OCI-LY3 (cell line): ENCODE measurements around the gene PHF19.

Experiments
- H2AFZ ChIP-seq: fragments of 200-600, 300-600 bp; shearing (Covaris generic); 2 replicates; pipeline ENCODE4 v1.6.0; 2014; ENCODE audit warnings: antibody characterized with exemption, low read depth, low read length
- H3K27ac ChIP-seq: fragments of 200-600, 300-600 bp; sonication (generic); 2 replicates; pipeline ENCODE4 v1.5.1; 2014; ENCODE audit warnings: mild to moderate bottlenecking, low read length, moderate library complexity, mixed read lengths
- H3K27me3 ChIP-seq: fragments of 200-600, 300-600 bp; sonication (generic); 2 replicates; pipeline ENCODE4 v1.6.1; 2014; ENCODE audit warnings: low read depth, low read length, mixed read lengths
- H3K36me3 ChIP-seq: fragments of 200-600, 300-600 bp; sonication (generic); replicated peaks from 2 replicates; pipeline ENCODE3; 2014; ENCODE audit warnings: low read depth, low read length, mixed read lengths
- H3K4me1 ChIP-seq: fragments of 300-600, 200-600 bp; sonication (generic); 2 replicates; pipeline ENCODE4 v1.6.1; 2014; ENCODE audit warnings: low read length, mixed read lengths
- H3K4me2 ChIP-seq: fragments of 200-600, 300-600 bp; sonication (generic); 2 replicates; pipeline ENCODE4 v1.6.1; 2014; ENCODE audit warnings: low read length, mixed read lengths
- H3K4me3 ChIP-seq: fragments of 300-600, 200-600 bp; sonication (generic); 2 replicates; pipeline ENCODE4 v1.5.1; 2014; ENCODE audit warnings: antibody characterized with exemption, mild to moderate bottlenecking, low read length, moderate library complexity
- H3K79me2 ChIP-seq: fragments of 300-600, 200-600 bp; shearing (Covaris generic); 2 replicates; pipeline ENCODE4 v1.6.1; 2014; ENCODE audit warnings: mild to moderate bottlenecking, low read length, mixed read lengths
- H3K9ac ChIP-seq: fragments of 300-600, 200-600 bp; shearing (Covaris generic); 2 replicates; pipeline ENCODE4 v1.6.0; 2014; ENCODE audit warnings: mild to moderate bottlenecking, low read length, moderate library complexity
- H3K9me3 ChIP-seq: fragments of 200-600, 300-600 bp; shearing (Covaris generic); 2 replicates; pipeline ENCODE4 v1.6.1; 2014; ENCODE audit warnings: low read length, mixed read lengths; ENCODE audit not compliant: insufficient read depth
- H4K20me1 ChIP-seq: fragments of 200-600, 300-600 bp; sonication (generic); 2 replicates; pipeline ENCODE4 v1.6.1; 2016; ENCODE audit warnings: low read length, mixed read lengths; ENCODE audit not compliant: insufficient read depth
- EZH2phosphoT487 ChIP-seq: fragments of 200-600 bp; shearing (Covaris generic); IDR thresholded peaks from 2 replicates; pipeline ENCODE4 v1.6.1; 2018; ENCODE audit warnings: antibody characterized with exemption, mixed run types, low read depth
- TF ChIP-seq, protein P1 (sequence below): fragments of 200-600, 300-600 bp; sonication (generic); IDR thresholded peaks from 2 replicates; pipeline ENCODE4 v1.5.1; 2014; ENCODE audit warnings: antibody characterized with exemption, low read length, low read depth

Gene PHF19

DNA sequence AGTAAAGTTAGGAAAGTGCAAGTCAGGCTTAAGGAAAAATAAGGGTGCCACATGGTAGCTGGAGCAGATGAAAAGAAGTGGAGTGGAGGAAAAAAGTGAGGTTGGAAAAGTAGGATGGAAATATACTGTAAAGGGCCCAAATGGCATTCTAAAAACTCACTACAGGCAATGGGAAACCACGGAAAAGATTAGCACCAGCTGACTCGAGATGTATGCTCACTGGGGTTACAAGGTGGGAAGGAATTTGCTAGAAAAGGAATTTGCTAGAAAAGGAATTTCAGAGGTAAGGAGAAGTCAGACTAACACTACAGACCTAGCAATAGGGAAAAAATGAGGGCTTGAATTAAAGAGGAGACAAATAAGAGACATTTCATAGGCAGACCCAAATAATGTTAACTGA lies 37.8 kb downstream of the PHF19 start:
- H3K9ac ChIP-seq, result no peak overlapping the region
- no peak overlapping the region for H3K27ac ChIP-seq
- H3K27me3 ChIP-seq, result no peaks in the 10 kb centered on the region
- H3K4me2 ChIP-seq, result no peak overlapping the region
- peaks cover 8% of the 10 kb centered on the region; the same call in 1 of the 2 replicates for H4K20me1 ChIP-seq
- peaks cover 14% of the 10 kb centered on the region for H3K4me1 ChIP-seq
- no peak for TF ChIP-seq EZH2phosphoT487
- TF ChIP-seq, protein P1, sequence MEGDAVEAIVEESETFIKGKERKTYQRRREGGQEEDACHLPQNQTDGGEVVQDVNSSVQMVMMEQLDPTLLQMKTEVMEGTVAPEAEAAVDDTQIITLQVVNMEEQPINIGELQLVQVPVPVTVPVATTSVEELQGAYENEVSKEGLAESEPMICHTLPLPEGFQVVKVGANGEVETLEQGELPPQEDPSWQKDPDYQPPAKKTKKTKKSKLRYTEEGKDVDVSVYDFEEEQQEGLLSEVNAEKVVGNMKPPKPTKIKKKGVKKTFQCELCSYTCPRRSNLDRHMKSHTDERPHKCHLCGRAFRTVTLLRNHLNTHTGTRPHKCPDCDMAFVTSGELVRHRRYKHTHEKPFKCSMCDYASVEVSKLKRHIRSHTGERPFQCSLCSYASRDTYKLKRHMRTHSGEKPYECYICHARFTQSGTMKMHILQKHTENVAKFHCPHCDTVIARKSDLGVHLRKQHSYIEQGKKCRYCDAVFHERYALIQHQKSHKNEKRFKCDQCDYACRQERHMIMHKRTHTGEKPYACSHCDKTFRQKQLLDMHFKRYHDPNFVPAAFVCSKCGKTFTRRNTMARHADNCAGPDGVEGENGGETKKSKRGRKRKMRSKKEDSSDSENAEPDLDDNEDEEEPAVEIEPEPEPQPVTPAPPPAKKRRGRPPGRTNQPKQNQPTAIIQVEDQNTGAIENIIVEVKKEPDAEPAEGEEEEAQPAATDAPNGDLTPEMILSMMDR, result no peak
- H2AFZ ChIP-seq, result no peak overlapping the region
- H3K79me2 ChIP-seq, result peaks cover 75% of the 10 kb centered on the region
- H3K4me3 ChIP-seq, result no peak overlapping the region
- H3K36me3 ChIP-seq, result peaks cover 22% of the 10 kb centered on the region
- H3K9me3 ChIP-seq, result no peaks in the 10 kb centered on the region

DNA sequence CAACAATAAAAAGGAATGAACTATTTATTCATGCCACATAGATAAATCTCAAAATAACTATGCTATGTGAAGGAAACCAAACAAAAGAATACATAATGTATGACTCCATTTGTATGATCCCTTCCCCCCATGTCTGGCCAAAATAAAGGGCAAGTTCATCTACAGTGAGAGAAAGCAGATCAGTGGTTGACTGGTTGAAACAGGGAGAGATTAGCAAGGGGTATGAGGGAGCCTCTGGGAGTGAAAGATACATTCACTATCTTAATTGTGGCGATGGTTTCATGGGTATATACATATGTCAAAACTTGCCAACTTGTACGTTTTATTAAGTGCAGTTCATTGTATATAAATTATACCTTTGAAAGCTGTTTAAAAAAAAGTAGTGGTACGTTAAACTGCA lies 39.1 kb downstream of the PHF19 start:
- no peak overlapping the region for H3K9ac ChIP-seq
- peaks cover 22% of the 10 kb centered on the region for H3K36me3 ChIP-seq
- H3K79me2 ChIP-seq, result peaks cover 66% of the 10 kb centered on the region
- TF ChIP-seq, protein P1, result no peak
- TF ChIP-seq EZH2phosphoT487, result no peak
- no peak overlapping the region for H3K4me3 ChIP-seq
- peaks cover 8% of the 10 kb centered on the region; the same call in 1 of the 2 replicates for H4K20me1 ChIP-seq
- no peaks in the 10 kb centered on the region for H3K9me3 ChIP-seq
- H3K4me2 ChIP-seq, result no peak overlapping the region
- H3K27ac ChIP-seq, result no peak overlapping the region
- no peaks in the 10 kb centered on the region for H3K27me3 ChIP-seq
- peaks cover 8% of the 10 kb centered on the region for H3K4me1 ChIP-seq
- H2AFZ ChIP-seq, result no peak overlapping the region

DNA sequence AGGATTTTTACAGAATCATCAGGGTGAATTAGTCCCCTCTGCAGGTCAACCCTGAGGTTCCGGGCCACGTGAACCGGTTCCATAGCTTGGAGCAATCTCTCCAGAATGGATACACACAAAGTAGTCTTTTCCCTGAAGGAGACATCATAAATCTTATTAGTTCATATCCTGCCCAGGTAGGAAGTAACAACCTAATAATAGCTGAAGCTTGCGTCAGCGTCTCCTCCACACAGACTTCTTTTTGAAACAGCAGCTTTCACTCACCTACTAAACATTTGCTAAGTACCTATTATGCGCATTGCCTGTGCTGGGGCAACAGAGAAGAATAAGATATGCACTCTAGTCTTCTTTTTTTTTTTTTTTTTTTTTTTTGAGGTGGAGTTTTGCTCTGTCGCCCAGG lies 43.7 kb downstream of the PHF19 start:
- Histone ChIP-seq H3K79me2 (peaks cover 23% of the 10 kb centered on the region), H3K9me3 (no peaks in the 10 kb centered on the region), H3K4me3 (no peak overlapping the region), H4K20me1 (peaks cover 8% of the 10 kb centered on the region; the same call in 1 of the 2 replicates), H3K27me3 (no peaks in the 10 kb centered on the region), H3K27ac (no peak overlapping the region), H2AFZ (no peak overlapping the region), H3K9ac (no peak overlapping the region), H3K4me1 (no peaks in the 10 kb centered on the region), H3K36me3 (peaks cover 45% of the 10 kb centered on the region), H3K4me2 (no peak overlapping the region)
- no peak for TF ChIP-seq EZH2phosphoT487
- TF ChIP-seq, protein P1, result no peak

DNA sequence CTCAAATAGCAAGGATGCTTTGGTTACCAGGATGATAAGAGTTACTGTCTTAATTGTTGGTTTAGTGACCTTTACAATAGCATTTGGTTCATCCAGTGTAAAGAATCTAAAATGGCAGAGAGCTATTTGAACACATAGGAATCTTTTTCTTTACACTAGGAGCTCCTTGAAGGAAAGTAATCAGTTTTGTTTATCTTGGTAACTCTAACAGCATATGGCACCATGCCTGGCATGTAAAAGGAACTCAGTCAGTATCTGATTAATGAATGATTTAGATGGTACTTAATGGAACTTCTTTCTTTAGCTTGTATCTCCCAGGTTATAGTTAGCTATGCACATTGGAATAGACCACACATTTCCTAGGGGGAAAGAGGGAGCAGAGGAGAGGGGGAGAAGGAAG lies 44.2 kb downstream of the PHF19 start:
- Histone ChIP-seq H3K27me3 (no peaks in the 10 kb centered on the region), H3K4me1 (no peaks in the 10 kb centered on the region), H3K36me3 (peaks cover 42% of the 10 kb centered on the region), H3K9ac (no peak overlapping the region), H2AFZ (no peak overlapping the region), H3K4me2 (no peak overlapping the region), H3K79me2 (peaks cover 18% of the 10 kb centered on the region), H3K4me3 (no peak overlapping the region), H3K9me3 (no peaks in the 10 kb centered on the region), H3K27ac (no peak overlapping the region), H4K20me1 (peaks cover 3% of the 10 kb centered on the region; the same call in 1 of the 2 replicates)
- no peak for TF ChIP-seq EZH2phosphoT487
- TF ChIP-seq, protein P1, result no peak
